Uterus (tissue), 4 donors: ENCODE measurements around the gene OSTM1. TPM values are rescaled to one million over a fixed set of nuclear protein-coding genes. Genes with fewer than 3 reads are reported as not detected.

ENCODE experiments used
- DNase-seq, 2 donors: peaks; one replicate each; pipeline ENCODE4 v3.0.0-alpha.2; 2019 to 2020
- H3K27ac ChIP-seq, 2 donors: fragments of 200-600 bp; sonication (generic); 1 replicate in 1 of 2; 2 replicates in 1 of 2; pipeline ENCODE4 v1.5.1; 2016 to 2018
- H3K27me3 ChIP-seq, 2 donors: fragments of 200-600 bp; sonication (generic); one replicate each; pipeline ENCODE4 v1.5.1; 2018 to 2019; ENCODE audit warnings: control low read depth in 1 of 2
- H3K36me3 ChIP-seq, 2 donors: fragments of 200-600 bp; sonication (generic); one replicate each; pipeline ENCODE4 v1.5.1; 2019; ENCODE audit warnings: control low read depth in 1 of 2
- H3K4me1 ChIP-seq, 2 donors: fragments of 200-600 bp; sonication (generic); one replicate each; pipeline ENCODE4 v1.5.1; 2018 to 2019; ENCODE audit warnings: control low read depth in 1 of 2
- H3K4me3 ChIP-seq, 2 donors: fragments of 200-600 bp; sonication (generic); 1 replicate in 1 of 2; 2 replicates in 1 of 2; pipeline ENCODE4 v1.5.1; 2018 to 2019; ENCODE audit warnings: mild to moderate bottlenecking in 1 of 2
- H3K9me3 ChIP-seq, 2 donors: fragments of 200-600 bp; sonication (generic); one replicate each; pipeline ENCODE4 v1.5.1; 2019; ENCODE audit warnings: control low read depth in 1 of 2
- CTCF ChIP-seq, 4 experiments: fragments of 200-600 bp in 2 of 4; fragments of 450-650 bp in 2 of 4; sonication (generic) in 2 of 4; IDR thresholded peaks; one replicate each; pipeline ENCODE4 v1.5.1; 2016 to 2019; ENCODE audit warnings: antibody characterized with exemption in 4 of 4, mild to moderate bottlenecking in 2 of 4, moderate library complexity in 1 of 4
- POLR2A ChIP-seq, 2 donors: fragments of 450-650 bp; IDR thresholded peaks; one replicate each; pipeline ENCODE4 v1.6.1; 2016; ENCODE audit warnings: antibody characterized with exemption in 2 of 2, mild to moderate bottlenecking in 1 of 2, moderate library complexity in 1 of 2
- intact Hi-C: fragments of 100-400 bp; cut with DNase I; formaldehyde crosslinking; loops from one replicate; pipeline ENCODE4 v1.15.1; 2023; ENCODE audit warnings: low total_unique reads
- total RNA-seq, 4 donors: library from RNA; depleted of rRNA in 3 of 4; stranded (reverse); fragments of >200 nt in 3 of 4; gene quantifications; one replicate each; pipeline versions ENCODE4 v1.1.0 to v1.2.4, GENCODE V29; 2014 to 2023
- donor health status: DM: yes; HTN: yes; CAD: no.

The OSTM1 gene
- 10 to 100 TPM; 26.2 to 92.5 (median 53.7) TPM for total RNA-seq

GRCh38 chr6:108074359-108075144 is at the start of gene OSTM1:
Gene OSTM1, minus strand, starts transcription at chr6:108074741. Its CDS starts 90 bp downstream, at chr6:108074651.
- intact Hi-C loops = no loop called here
- DNase-seq = peak; percentile 81 to 93
- peak within 1 kb of the TSS; percentile 96 to 98 for H3K4me3 ChIP-seq
- peak within 1 kb of the TSS; percentile 84 to 88 for H3K27ac ChIP-seq
- TF ChIP-seq POLR2A (IDR thresholded peaks at IDR 0.05) = peak; percentile 55 to 84
- TF ChIP-seq CTCF (IDR thresholded peaks at IDR 0.05) = no peak
- no peaks in the 10 kb centered on the region for H3K9me3 ChIP-seq
- peaks cover 0 to 5% of the 10 kb centered on the region in 2 donors for H3K4me1 ChIP-seq
- H3K27me3 ChIP-seq = no peaks in the 10 kb centered on the region
- H3K36me3 ChIP-seq = no peaks in the 10 kb centered on the region

GRCh38 chr6:108123946-108124345 is 49.4 kb upstream of the OSTM1 start:
- peaks cover 4 to 6% of the 10 kb centered on the region in 2 donors for H3K27me3 ChIP-seq
- intact Hi-C loops = no loop called here
- TF ChIP-seq POLR2A (IDR thresholded peaks at IDR 0.05) (no peak), CTCF (IDR thresholded peaks at IDR 0.05) (no peak)

GRCh38 chr6:108123481-108123929 is 49.0 kb upstream of the OSTM1 start:
- Histone ChIP-seq H3K36me3 (no peaks in the 10 kb centered on the region), H3K9me3 (no peaks in the 10 kb centered on the region), H3K4me1 (peaks cover 0 to 11% of the 10 kb centered on the region in 2 donors), H3K27me3 (peaks cover 5 to 6% of the 10 kb centered on the region in 2 donors), H3K27ac (no peak overlapping the region), H3K4me3 (no peak overlapping the region)
- DNase-seq = no peak
- TF ChIP-seq CTCF (IDR thresholded peaks at IDR 0.05) (no peak), POLR2A (IDR thresholded peaks at IDR 0.05) (no peak)
- intact Hi-C loops = no loop called here

More at GRCh38 chr6:108123946-108124345, 49.4 kb upstream of the OSTM1 start:
- Histone ChIP-seq H3K4me1 (peaks cover 0 to 6% of the 10 kb centered on the region in 2 donors), H3K36me3 (no peaks in the 10 kb centered on the region), H3K4me3 (no peak overlapping the region), H3K27ac (no peak overlapping the region), H3K9me3 (no peaks in the 10 kb centered on the region)
- DNase-seq = no peak

GRCh38 chr6:108121612-108122011 is 47.1 kb upstream of the OSTM1 start:
- no peaks in the 10 kb centered on the region for H3K9me3 ChIP-seq
- DNase-seq = no peak
- no peak overlapping the region for H3K27ac ChIP-seq
- H3K4me3 ChIP-seq = no peak overlapping the region
- H3K36me3 ChIP-seq = no peaks in the 10 kb centered on the region
- peaks cover 11 to 12% of the 10 kb centered on the region in 2 donors for H3K27me3 ChIP-seq
- TF ChIP-seq CTCF (IDR thresholded peaks at IDR 0.05) (no peak), POLR2A (IDR thresholded peaks at IDR 0.05) (no peak)
- peaks cover 0 to 12% of the 10 kb centered on the region in 2 donors for H3K4me1 ChIP-seq
- intact Hi-C loops = no loop called here

DNA sequence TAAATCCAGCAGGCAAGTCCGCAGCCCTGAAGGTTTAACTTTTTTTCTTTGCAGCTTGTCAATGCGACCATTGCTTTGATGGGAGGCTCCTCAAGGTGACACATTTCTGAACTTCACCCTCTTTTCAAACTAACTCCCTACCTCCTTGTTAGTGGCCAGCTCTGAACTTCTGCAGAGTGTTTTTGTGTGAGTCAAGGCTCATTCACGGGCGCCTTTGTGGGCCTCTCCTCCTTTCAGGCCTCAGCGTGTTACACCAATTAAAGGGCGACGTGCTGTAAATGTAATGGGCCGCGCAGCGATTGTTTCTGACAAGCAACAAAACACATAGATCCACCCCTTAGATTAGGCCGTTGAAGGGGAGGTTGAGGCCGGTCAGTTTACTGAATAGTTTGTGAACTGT is 45.8 kb upstream of the OSTM1 start:
- no peaks in the 10 kb centered on the region for H3K36me3 ChIP-seq
- peaks cover 12 to 22% of the 10 kb centered on the region in 2 donors for H3K27me3 ChIP-seq
- intact Hi-C loops = no loop called here
- no peaks in the 10 kb centered on the region for H3K9me3 ChIP-seq
- no peak overlapping the region for H3K27ac ChIP-seq
- H3K4me3 ChIP-seq = no peak overlapping the region
- TF ChIP-seq POLR2A (IDR thresholded peaks at IDR 0.05) (no peak), CTCF (IDR thresholded peaks at IDR 0.05) (no peak)
- peaks cover 0 to 12% of the 10 kb centered on the region in 2 donors for H3K4me1 ChIP-seq
- no peak for DNase-seq
